Choroid plexus epithelial cell (primary cell): ENCODE results near the gene TIMP3.

ENCODE experiments used
- DNase-seq: peaks from one replicate; pipeline ENCODE4 v3.0.0-alpha.2; 2010; ENCODE audit warnings: low read depth
- H3K4me3 ChIP-seq: 2 replicates; pipeline ENCODE4 v1.5.1; 2011; ENCODE audit warnings: low read depth, mild to moderate bottlenecking, control low read depth, low read length, moderate library complexity
- TF ChIP-seq, protein P1 (sequence below): conservative IDR thresholded peaks from 2 replicates; pipeline ENCODE4 v1.5.1; 2011; ENCODE audit warnings: low read depth, mild to moderate bottlenecking, control low read depth, inconsistent platforms, low read length, moderate library complexity

TIMP3 gene

DNA sequence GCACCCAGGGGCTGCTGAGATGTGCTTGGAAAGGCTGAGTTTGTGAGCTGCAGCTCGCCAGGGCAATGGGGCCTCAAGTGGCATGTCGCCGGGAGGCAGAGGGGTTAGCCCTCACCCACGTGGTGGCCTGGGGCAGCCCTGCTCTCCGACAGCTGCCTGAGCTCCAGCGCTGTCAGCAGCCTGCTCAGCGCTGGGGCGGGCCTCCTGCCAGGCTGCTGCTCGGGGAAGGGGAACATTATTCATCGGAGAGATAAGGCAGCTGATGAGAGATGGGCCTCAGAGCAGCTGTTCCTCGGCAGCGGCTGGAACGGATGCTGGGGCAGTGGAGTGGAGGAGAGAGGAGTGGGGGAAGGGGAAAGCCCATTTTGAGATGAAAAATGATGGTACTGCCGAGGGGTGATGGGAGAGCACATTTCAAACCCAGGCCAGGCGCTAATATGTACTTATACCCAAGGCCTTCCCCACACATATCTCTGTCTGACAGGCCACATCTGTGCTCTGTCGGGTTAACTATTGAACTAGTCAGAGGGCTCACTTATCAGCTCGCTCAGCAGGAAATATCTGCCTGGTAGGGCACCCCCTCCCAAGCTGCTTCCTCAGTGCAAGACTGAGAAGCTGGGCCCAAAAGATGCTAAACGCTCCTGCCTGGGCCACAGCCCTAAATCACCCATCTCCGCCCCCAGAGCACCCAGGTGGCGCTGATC is 79.5 kb downstream of the TIMP3 start:
- peak; percentile 90 for DNase-seq
- H3K4me3 ChIP-seq: no peak overlapping the region
- TF ChIP-seq, protein P1, sequence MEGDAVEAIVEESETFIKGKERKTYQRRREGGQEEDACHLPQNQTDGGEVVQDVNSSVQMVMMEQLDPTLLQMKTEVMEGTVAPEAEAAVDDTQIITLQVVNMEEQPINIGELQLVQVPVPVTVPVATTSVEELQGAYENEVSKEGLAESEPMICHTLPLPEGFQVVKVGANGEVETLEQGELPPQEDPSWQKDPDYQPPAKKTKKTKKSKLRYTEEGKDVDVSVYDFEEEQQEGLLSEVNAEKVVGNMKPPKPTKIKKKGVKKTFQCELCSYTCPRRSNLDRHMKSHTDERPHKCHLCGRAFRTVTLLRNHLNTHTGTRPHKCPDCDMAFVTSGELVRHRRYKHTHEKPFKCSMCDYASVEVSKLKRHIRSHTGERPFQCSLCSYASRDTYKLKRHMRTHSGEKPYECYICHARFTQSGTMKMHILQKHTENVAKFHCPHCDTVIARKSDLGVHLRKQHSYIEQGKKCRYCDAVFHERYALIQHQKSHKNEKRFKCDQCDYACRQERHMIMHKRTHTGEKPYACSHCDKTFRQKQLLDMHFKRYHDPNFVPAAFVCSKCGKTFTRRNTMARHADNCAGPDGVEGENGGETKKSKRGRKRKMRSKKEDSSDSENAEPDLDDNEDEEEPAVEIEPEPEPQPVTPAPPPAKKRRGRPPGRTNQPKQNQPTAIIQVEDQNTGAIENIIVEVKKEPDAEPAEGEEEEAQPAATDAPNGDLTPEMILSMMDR: no peak

DNA sequence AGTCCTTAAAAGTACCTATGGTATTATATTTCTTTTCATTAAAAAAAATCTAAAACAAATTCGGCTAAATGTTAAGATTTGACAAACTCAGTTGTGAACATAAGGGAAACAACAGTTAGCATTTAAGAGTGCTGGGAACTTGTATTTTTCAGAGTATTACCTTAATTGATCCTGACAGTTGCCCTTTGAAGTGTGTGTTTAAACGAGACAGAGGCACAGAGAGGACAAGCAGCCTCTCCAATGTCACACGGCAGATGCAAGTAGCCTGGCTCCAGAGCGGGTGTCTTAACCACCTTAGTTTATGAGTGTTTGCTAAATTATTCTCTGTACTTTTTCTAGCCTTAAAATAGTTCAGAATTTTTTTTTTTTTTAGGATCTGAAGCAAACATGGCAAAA is 80.9 kb downstream of the TIMP3 start:
- no peak overlapping the region for H3K4me3 ChIP-seq
- TF ChIP-seq, protein P1: no peak
- no peak for DNase-seq

DNA sequence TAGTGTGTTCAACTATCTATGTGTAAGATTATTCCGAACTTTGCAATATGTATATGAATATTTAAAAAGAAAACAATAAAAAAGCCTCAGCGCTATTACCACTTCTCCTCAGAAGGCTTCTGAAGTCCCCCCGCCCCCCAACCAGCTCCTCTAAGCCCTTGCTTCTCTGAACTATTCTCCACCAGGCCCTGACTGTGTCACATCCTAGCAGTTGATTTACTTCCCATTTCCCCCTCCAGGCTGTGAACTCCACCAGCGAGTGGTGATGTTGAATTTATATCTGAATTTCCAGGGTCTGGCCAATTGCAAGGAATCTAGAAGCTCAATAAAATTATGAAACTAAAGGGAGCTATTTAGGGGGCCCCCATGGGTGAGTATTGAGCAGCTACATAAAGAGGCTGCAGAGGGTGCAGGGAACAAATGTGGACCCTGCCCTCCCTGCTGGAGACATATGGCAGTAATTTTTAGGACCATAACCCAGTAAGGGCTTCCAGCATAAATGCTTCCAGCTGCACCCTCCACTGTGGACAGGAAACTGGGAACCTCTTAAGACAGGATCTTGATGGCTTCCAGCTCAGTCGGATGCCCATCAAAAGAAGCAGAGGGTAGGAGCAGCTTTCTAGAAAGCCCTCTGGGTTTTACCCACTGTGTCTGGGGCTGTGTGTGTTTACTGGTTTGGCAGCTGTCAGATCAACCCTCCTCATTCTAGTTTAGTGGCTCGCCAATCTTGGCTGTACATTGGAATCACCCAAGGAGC is 81.4 kb downstream of the TIMP3 start:
- TF ChIP-seq, protein P1: no peak
- no peak for DNase-seq
- no peak overlapping the region for H3K4me3 ChIP-seq

DNA sequence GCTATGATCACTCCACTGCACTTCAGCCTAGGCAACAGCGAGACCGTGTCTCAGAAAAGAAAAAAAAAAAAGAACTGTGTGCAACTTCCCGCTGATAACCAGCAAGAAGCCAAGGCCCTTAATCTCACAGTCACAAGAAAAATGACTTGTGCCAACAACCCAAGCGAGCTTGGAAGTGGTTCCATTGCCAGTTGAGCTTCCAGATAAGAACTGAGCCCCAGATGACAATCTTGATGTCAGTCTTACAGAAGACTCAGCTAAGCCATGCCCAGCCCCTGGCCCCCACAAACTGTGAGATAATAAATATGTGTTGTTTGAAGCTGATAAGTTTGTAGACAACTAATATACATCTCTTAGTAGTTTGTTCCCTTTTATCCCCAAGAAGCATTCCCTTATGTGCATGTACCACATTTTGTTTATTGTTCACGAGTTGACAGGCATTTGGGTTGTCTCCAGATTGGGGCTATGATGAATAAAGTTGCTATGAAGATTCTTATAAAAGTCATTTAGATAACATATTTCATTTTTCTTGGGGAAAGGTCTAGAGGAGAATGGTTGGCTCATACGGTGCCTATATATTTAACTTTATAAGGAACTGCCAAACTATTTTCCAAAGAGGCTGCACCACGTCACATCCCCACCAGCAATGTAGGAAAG is 85.9 kb downstream of the TIMP3 start:
- DNase-seq: no peak
- TF ChIP-seq, protein P1: no peak
- no peak overlapping the region for H3K4me3 ChIP-seq

DNA sequence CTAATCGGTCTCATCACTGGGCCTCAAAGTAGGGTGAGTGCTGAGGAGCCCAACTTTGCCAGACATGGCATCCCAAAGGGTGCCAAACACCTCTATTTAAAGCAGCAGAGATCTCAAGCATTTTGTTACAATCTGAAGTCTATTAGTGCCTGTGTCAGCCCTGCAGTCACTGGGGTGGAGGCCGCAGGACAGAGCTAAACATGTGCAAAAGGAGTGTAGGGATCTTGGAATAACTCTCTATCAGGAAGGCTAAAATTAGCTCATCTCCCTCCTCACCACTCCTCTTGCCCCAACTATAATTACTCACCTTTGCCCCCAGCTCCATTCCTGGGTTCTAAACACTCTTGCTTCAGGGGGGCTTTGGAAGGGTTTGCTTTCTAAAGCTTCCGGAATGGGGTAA is 87.5 kb downstream of the TIMP3 start:
- no peak overlapping the region for H3K4me3 ChIP-seq
- TF ChIP-seq, protein P1: no peak
- DNase-seq: no peak

DNA sequence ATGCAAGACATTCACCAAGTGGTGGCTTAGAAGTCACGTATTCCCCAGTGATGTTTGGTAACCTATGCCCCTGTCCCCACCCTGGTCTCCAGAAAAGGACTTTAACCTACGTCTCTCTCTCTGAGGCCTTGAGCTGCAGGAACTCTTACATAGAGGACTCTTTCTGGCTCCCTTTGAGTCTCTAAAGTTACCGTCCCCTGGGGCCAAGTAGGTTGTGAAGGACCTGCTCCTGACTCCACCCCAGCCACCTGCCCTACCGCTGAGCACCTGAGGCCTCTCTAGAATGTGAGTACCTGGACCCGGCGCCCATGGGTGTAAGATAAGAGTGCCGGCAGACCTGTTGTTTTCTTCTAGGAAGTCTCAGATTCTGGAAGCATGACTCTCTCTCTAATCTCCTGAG is 95.4 kb downstream of the TIMP3 start:
- no peak for DNase-seq
- no peak overlapping the region for H3K4me3 ChIP-seq
- TF ChIP-seq, protein P1: no peak
